ENCODE measurements around the gene PLA2G1B. TPM values are rescaled to one million over a fixed set of nuclear protein-coding genes. Genes with fewer than 3 reads are reported as not detected.

PLA2G1B gene
- total RNA-seq, 2 donors from 2014 or later, result not detected

- Histone ChIP-seq H3K4me1 (ENCODE audit: control insufficient read depth, insufficient read depth, low read length) (peaks cover 2% of the 10 kb centered on the region), H3K9me3 (ENCODE audit: control insufficient read depth, low read length) (no peaks in the 10 kb centered on the region), H3K27me3 (ENCODE audit: control insufficient read depth, insufficient read depth, low read length, poor library complexity, severe bottlenecking) (no peaks in the 10 kb centered on the region), H3K27ac (ENCODE audit: low read depth, low read length) (peak within 1 kb of the TSS; percentile 100), H3K9ac (ENCODE audit: extremely low read depth, low read length, poor library complexity, severe bottlenecking) (peak within 1 kb of the TSS; percentile 93), H3K36me3 (ENCODE audit: control insufficient read depth, insufficient read depth, low read length) (no peaks in the 10 kb centered on the region), H3K4me3 (ENCODE audit: low read length) (peak within 1 kb of the TSS; percentile 76)
- Mint-ChIP-seq H3K4me3 (no peak within 1 kb of the TSS), H3K9me3 (no peaks in the 10 kb centered on the region), H3K27me3 (ENCODE audit: insufficient read depth) (no peaks in the 10 kb centered on the region), H3K27ac (no peak within 1 kb of the TSS), H3K4me1 (no peaks in the 10 kb centered on the region), H3K36me3 (ENCODE audit: low read depth) (no peaks in the 10 kb centered on the region)
- WGBS, 2 experiments (ENCODE audit: insufficient coverage in 1 of 2, insufficient read length in 1 of 2), result 0 to 1% methylated on average over 23 to 29 of the region's 29 CpGs
- no peak for TF ChIP-seq CTCF (conservative IDR thresholded peaks at IDR 0.05)
- peak; percentile 96 for DNase-seq
Measured at GRCh38 chr12:120292661-120293531, 34.7 kb downstream of the PLA2G1B start, which contains the start of gene RNU4-1. RNU4-1 (minus strand) TSS chr12:120293237.

- H3K4me3 ChIP-seq (ENCODE audit: low read length), result peak overlapping the region; percentile 76
- Mint-ChIP-seq H3K9me3 (no peaks in the 10 kb centered on the region), H3K36me3 (ENCODE audit: low read depth) (no peaks in the 10 kb centered on the region), H3K4me3 (no peak overlapping the region), H3K4me1 (no peaks in the 10 kb centered on the region), H3K27me3 (ENCODE audit: insufficient read depth) (no peaks in the 10 kb centered on the region), H3K27ac (no peak overlapping the region)
- DNase-seq, result no peak
- peaks cover 2% of the 10 kb centered on the region for H3K4me1 ChIP-seq (ENCODE audit: control insufficient read depth, insufficient read depth, low read length)
- peak overlapping the region; percentile 93 for H3K9ac ChIP-seq (ENCODE audit: extremely low read depth, low read length, poor library complexity, severe bottlenecking)
- H3K27ac ChIP-seq (ENCODE audit: low read depth, low read length), result peak overlapping the region; percentile 100
- H3K9me3 ChIP-seq (ENCODE audit: control insufficient read depth, low read length), result no peaks in the 10 kb centered on the region
- 0% methylated on average over 6 to 17 of the region's 17 CpGs for WGBS, 2 experiments (ENCODE audit: insufficient coverage in 1 of 2, insufficient read length in 1 of 2)
- H3K36me3 ChIP-seq (ENCODE audit: control insufficient read depth, insufficient read depth, low read length), result no peaks in the 10 kb centered on the region
- no peaks in the 10 kb centered on the region for H3K27me3 ChIP-seq (ENCODE audit: control insufficient read depth, insufficient read depth, low read length, poor library complexity, severe bottlenecking)
- TF ChIP-seq CTCF (conservative IDR thresholded peaks at IDR 0.05), result no peak
Measured at GRCh38 chr12:120292411-120292660, 35.2 kb downstream of the PLA2G1B start.

- H3K4me1 ChIP-seq (ENCODE audit: control insufficient read depth, insufficient read depth, low read length), result peaks cover 2% of the 10 kb centered on the region
- peaks cover 3% of the 10 kb centered on the region for H3K4me1 Mint-ChIP-seq
- peak; percentile 86 for DNase-seq
- no peaks in the 10 kb centered on the region for H3K36me3 ChIP-seq (ENCODE audit: control insufficient read depth, insufficient read depth, low read length)
- no peaks in the 10 kb centered on the region for H3K27me3 ChIP-seq (ENCODE audit: control insufficient read depth, insufficient read depth, low read length, poor library complexity, severe bottlenecking)
- H3K27ac ChIP-seq (ENCODE audit: low read depth, low read length), result peak overlapping the region; percentile 100
- H3K9me3 Mint-ChIP-seq, result no peaks in the 10 kb centered on the region
- peak overlapping the region; percentile 93 for H3K9ac ChIP-seq (ENCODE audit: extremely low read depth, low read length, poor library complexity, severe bottlenecking)
- H3K27me3 Mint-ChIP-seq (ENCODE audit: insufficient read depth), result peaks cover 2% of the 10 kb centered on the region
- H3K27ac Mint-ChIP-seq, result no peak overlapping the region
- no peak for TF ChIP-seq CTCF (conservative IDR thresholded peaks at IDR 0.05)
- no peak overlapping the region for H3K4me3 Mint-ChIP-seq
- H3K36me3 Mint-ChIP-seq (ENCODE audit: low read depth), result no peaks in the 10 kb centered on the region
- WGBS, 2 experiments (ENCODE audit: insufficient coverage in 1 of 2, insufficient read length in 1 of 2), result 59 to 62% methylated on average over 17 to 22 of the region's 22 CpGs
- no peaks in the 10 kb centered on the region for H3K9me3 ChIP-seq (ENCODE audit: control insufficient read depth, low read length)
- H3K4me3 ChIP-seq (ENCODE audit: low read length), result peak overlapping the region; percentile 49
Measured at GRCh38 chr12:120290609-120291305, 36.8 kb downstream of the PLA2G1B start.

Data from endodermal cell (in vitro differentiated cells).